Measurements from ENCODE around the gene SLC22A9.
"Not testable (repeated sequence)": the region's sequence is repeated elsewhere in the genome, so short reads cannot be mapped to it uniquely, and the experiment has no call there.

The SLC22A9 gene

GRCh38 chr11:63369165-63369970 lies at the start of gene SLC22A9:
Gene SLC22A9, plus strand, starts transcription at chr11:63369785. Its CDS starts 272 bp downstream, at chr11:63370057.
- FAIRE-seq, result no peak

DNA sequence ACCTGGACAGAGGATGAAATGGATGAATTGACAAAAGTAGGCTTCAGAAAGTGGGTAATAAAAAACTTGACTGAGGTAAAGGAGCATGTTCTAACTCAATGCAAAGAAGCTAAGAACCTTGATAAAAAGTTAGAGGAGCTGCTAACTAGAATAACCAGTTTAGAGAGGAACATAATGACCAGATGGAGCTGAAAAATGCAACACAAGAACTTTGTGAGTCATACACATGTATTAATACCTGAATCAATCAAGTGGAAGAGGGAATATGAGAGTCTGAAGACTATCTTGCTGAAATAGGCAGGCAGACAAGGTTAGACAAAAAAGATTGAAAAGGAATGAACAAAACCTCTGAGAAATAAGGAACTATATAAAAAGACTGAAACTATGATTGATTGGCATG lies 47.9 kb upstream of the SLC22A9 start:
- no peak for FAIRE-seq

- FAIRE-seq, result not testable (repeated sequence)
These were observed 34.5 kb upstream of the SLC22A9 start for GRCh38 chr11:63335089-63335488.

DNA sequence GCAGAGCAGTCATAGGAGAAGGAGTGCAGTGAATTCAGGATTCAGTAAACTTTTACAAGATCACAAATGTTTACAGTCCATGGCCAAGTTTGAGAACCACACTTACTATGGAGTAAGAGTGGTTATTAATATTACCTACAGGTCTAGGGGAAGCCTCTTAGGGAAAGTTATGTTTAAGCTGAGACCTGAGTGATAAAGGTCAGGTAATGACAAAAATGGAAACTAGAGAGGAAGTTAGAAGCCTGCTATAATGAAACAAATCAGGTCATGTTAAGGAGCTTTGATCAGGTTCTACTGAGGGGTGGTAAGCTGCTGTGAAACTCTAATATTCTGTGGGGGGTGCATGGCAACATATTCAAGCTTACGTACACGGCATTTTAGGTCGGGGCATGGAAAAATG lies 32.5 kb upstream of the SLC22A9 start:
- no peak for FAIRE-seq

DNA sequence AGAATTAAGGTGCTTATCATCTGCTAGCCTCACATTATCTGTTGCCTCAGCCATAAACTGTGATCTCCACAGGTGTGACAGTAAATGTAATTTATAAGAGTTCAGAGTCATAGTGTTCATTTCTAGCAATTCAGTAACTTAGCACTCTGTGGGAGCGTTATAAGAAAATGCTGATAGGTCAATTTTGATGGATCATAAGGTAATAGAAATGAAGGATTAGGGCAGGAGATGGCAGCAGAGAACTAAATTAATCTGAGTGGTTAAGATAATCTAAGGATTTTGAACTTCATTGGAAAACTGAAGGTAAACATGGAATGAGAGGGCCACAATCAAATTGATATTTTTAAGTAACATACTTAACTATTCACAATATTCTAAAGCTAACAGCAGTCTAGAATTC lies 26.5 kb upstream of the SLC22A9 start:
- FAIRE-seq, result no peak

GRCh38 chr11:63352144-63352543 lies 17.4 kb upstream of the SLC22A9 start:
- FAIRE-seq, result no peak

DNA sequence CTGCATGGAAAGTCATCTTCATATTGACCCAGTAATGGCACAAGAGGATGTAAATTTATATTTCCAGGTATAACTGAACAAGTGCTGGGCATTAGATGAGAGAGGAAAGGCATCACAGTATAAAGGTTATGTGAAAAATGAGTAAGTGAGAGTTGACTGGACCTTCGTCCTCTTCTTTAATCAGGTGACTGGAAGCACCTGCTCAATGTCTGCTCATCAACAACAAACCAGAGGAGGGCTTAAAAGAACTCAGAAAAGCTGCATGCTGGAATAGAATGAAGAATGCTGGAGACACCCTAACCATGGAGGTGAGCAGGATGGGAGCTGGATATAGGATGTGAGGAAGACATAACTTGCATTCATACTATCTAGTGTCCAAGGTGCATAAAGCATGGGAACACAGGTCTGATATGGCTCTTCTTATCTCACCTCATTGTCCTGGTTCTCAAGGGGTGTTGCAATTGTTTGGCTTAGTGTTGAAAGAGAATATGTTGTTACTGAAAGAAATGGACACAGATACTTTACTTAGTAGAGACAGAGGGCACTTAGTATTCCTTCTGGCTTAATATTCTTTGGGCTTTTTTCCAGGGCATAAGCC lies 7.3 kb upstream of the SLC22A9 start:
- FAIRE-seq, result no peak

GRCh38 chr11:63369971-63370588 lies 495 bp downstream of the SLC22A9 start:
- FAIRE-seq, result no peak

DNA sequence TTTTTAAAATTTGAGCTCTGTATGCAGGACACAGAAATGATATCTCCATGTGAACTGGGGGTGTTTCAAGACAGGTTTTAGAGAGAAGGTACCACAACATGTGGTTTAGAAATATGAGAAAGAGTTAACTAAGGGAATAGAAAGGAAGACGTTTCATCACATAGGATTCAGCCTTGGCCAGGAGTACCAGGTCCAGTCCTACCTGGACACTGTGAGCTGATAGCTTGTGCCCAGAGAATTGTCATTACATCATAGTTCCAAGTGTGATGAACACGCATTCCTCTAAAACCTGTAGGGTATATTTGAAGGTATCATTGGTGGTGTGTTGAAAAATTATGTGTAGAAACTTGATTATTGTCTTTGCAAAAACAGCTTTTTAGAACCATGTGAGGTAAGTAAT lies 1.8 kb downstream of the SLC22A9 start:
- no peak for FAIRE-seq

- no peak for FAIRE-seq
These were observed 5.8 kb downstream of the SLC22A9 start for GRCh38 chr11:63375434-63375833.

GRCh38 chr11:63380130-63380529 lies 10.5 kb downstream of the SLC22A9 start:
- FAIRE-seq, result no peak

- no peak for FAIRE-seq
These were observed 26.1 kb downstream of the SLC22A9 start for GRCh38 chr11:63395697-63396096.

- no peak for FAIRE-seq
These were observed 34.8 kb downstream of the SLC22A9 start for GRCh38 chr11:63404161-63404935.

- no peak for FAIRE-seq
These were observed 35.5 kb downstream of the SLC22A9 start for GRCh38 chr11:63405114-63405513.

DNA sequence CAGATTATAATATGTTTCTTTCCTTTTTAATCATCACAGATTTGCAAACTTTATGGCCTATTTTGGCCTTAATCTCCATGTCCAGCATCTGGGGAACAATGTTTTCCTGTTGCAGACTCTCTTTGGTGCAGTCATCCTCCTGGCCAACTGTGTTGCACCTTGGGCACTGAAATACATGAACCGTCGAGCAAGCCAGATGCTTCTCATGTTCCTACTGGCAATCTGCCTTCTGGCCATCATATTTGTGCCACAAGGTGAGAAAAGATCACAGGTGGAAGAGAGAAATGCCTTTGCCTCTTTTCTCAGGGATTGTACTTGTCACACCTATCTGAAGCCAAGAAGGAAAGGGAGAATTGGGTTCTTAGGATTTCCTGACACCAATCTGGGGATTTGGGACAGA lies 36.9 kb downstream of the SLC22A9 start:
- no peak for FAIRE-seq

GRCh38 chr11:63417174-63417852 lies 47.7 kb downstream of the SLC22A9 start:
- FAIRE-seq, result no peak

- no peak for FAIRE-seq
These were observed 58.5 kb downstream of the SLC22A9 start for GRCh38 chr11:63427971-63428508.

GRCh38 chr11:63430731-63431130 lies 61.1 kb downstream of the SLC22A9 start:
- not testable (repeated sequence) for FAIRE-seq

- FAIRE-seq, result not testable (repeated sequence)
These were observed 65.8 kb downstream of the SLC22A9 start for GRCh38 chr11:63435351-63435750.

DNA sequence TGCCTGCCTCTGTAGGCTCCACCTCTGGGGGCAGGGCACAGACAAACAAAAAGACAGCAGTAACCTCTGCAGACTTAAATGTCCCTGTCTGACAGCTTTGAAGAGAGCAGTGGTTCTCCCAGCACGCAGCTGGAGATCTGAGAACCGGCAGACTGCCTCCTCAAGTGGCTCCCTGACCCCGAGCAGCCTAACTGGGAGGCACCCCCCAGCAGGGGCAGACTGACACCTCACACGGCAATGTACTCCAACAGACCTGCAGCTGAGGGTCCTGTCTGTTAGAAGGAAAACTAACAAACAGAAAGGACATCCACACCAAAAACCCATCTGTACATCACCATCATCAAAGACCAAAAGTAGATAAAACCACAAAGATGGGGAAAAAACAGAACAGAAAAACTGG lies 66.2 kb downstream of the SLC22A9 start:
- not testable (repeated sequence) for FAIRE-seq

DNA sequence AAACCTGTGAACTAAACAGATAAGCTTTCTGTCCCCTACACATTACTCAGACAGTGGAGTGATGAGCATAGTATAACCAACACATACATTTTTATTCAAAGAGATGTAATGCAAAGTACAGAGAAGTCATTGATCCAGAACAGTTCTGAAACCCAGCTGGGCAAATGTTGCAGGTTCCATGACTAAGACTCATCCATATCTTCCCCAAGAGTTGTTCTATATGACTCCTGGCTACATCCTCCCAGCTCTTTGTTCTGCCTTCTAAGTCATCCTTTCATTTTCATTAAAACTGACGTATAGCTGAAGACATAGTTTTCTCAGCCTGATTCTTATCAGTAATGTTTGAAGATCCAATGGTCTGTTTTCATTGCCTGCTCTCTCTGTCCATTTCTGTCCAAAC lies 74.1 kb downstream of the SLC22A9 start:
- no peak for FAIRE-seq

- no peak for FAIRE-seq
These were observed 74.6 kb downstream of the SLC22A9 start for GRCh38 chr11:63444160-63444559.

All from colon (tissue), 2 donors.